GM21723 (cell line): ENCODE measurements around the gene SLC25A48.
"Not testable (repeated sequence)": the region's sequence is repeated elsewhere in the genome, so short reads cannot be mapped to it uniquely, and the experiment has no call there.

Source experiments
- ATAC-seq: cut with Tn5 transposase; IDR thresholded peaks from one replicate; pipeline ENCODE4 v1.9.1; 2021; ENCODE audit warnings: mild to moderate bottlenecking, moderate library complexity; ENCODE audit not compliant: unreplicated experiment

The SLC25A48 gene

GRCh38 chr5:135851915-135852845 is 17.7 kb downstream of the SLC25A48 start:
- no peak for ATAC-seq

- no peak for ATAC-seq
Measured at GRCh38 chr5:135857630-135858311, 23.3 kb downstream of the SLC25A48 start.

- ATAC-seq: not testable (repeated sequence)
Measured at GRCh38 chr5:135859186-135859585, 24.7 kb downstream of the SLC25A48 start.

GRCh38 chr5:135859641-135860040 is 25.2 kb downstream of the SLC25A48 start:
- ATAC-seq: no peak

- ATAC-seq: no peak
Measured at GRCh38 chr5:135861641-135862040, 27.2 kb downstream of the SLC25A48 start.

GRCh38 chr5:135862086-135862485 is 27.6 kb downstream of the SLC25A48 start:
- no peak for ATAC-seq

GRCh38 chr5:135862744-135863143 is 28.3 kb downstream of the SLC25A48 start:
- ATAC-seq: no peak

- no peak for ATAC-seq
Measured at GRCh38 chr5:135864503-135865435, 30.3 kb downstream of the SLC25A48 start.

GRCh38 chr5:135866016-135866415 is 31.6 kb downstream of the SLC25A48 start:
- no peak for ATAC-seq

- no peak for ATAC-seq
Measured at GRCh38 chr5:135867599-135867998, 33.1 kb downstream of the SLC25A48 start.

GRCh38 chr5:135868681-135869080 is 34.2 kb downstream of the SLC25A48 start:
- no peak for ATAC-seq

- ATAC-seq: no peak
Measured at GRCh38 chr5:135869276-135869675, 34.8 kb downstream of the SLC25A48 start.

- ATAC-seq: no peak
Measured at GRCh38 chr5:135869935-135870334, 35.5 kb downstream of the SLC25A48 start.

GRCh38 chr5:135871268-135871915 is 36.9 kb downstream of the SLC25A48 start:
- ATAC-seq: no peak

- no peak for ATAC-seq
Measured at GRCh38 chr5:135873831-135874230, 39.4 kb downstream of the SLC25A48 start.

- ATAC-seq: no peak
Measured at GRCh38 chr5:135874461-135874860, 40.0 kb downstream of the SLC25A48 start.

- ATAC-seq: no peak
Measured at GRCh38 chr5:135875567-135875966, 41.1 kb downstream of the SLC25A48 start.

- no peak for ATAC-seq
Measured at GRCh38 chr5:135876146-135876545, 41.7 kb downstream of the SLC25A48 start.

GRCh38 chr5:135877570-135878155 is 43.2 kb downstream of the SLC25A48 start:
- ATAC-seq: no peak

- ATAC-seq: no peak
Measured at GRCh38 chr5:135878156-135878620, 43.7 kb downstream of the SLC25A48 start.
